ENCODE data around the gene PCMT1. TPM values are rescaled to one million over a fixed set of nuclear protein-coding genes. Genes with fewer than 3 reads are reported as not detected.
"Not testable (repeated sequence)": the region's sequence is repeated elsewhere in the genome, so short reads cannot be mapped to it uniquely, and the experiment has no call there.

The PCMT1 gene
- total RNA-seq, 2 experiments from 2014 or later = 14.4 to 15.7 TPM

- peak overlapping the region; percentile 2 for H3K4me3 Mint-ChIP-seq
These were observed 3.2 kb downstream of the PCMT1 start for GRCh38 chr6:149752600-149753373.

GRCh38 chr6:149753374-149753637 is 3.8 kb downstream of the PCMT1 start:
- H3K36me3 ChIP-seq (ENCODE audit: insufficient read depth, low read length); ATAC-seq (ENCODE audit: poor library complexity); H3K27me3 Mint-ChIP-seq; POLR2A ChIA-PET; H3K9me3 Mint-ChIP-seq; H3K4me3 ChIP-seq (ENCODE audit: low read length); DNase-seq; H3K4me3 Mint-ChIP-seq; H3K9me3 ChIP-seq (ENCODE audit: control insufficient read depth in 1 of 2, insufficient read depth in 1 of 2, low read length in 2 of 2); H3K27ac ChIP-seq (ENCODE audit: low read depth in 1 of 2, low read length in 2 of 2); H3K27me3 ChIP-seq (ENCODE audit: control insufficient read depth in 1 of 2, insufficient read depth in 2 of 2, low read length in 2 of 2); H3K27ac Mint-ChIP-seq: not testable (repeated sequence)
- H3K4me1 Mint-ChIP-seq (ENCODE audit: low read depth) = peaks cover 17% of the 10 kb centered on the region
- CTCF ChIA-PET = interaction anchor here (0.9 to 1.2 kb wide), 2 partner anchors 10 to 16 kb away, joined by 3 read pairs; no protein-coding TSS in a partner anchor
- H3K4me1 ChIP-seq (ENCODE audit: insufficient read depth, low read length) = peaks cover 25% of the 10 kb centered on the region
- H3K36me3 Mint-ChIP-seq (ENCODE audit: low read depth) = peaks cover 17% of the 10 kb centered on the region
- intact Hi-C loops (cut with DNase I, micrococcal nuclease) = loop anchor here in 1 of 2 experiments (10.0 kb wide), 1 partner anchor 111 kb away; the partner anchor contains the start of gene LRP11

More at GRCh38 chr6:149752600-149753373, 3.2 kb downstream of the PCMT1 start:
- H3K9me3 Mint-ChIP-seq = no peaks in the 10 kb centered on the region
- Histone ChIP-seq H3K27ac (ENCODE audit: low read depth in 1 of 2, low read length in 2 of 2) (no peak overlapping the region), H3K9me3 (ENCODE audit: control insufficient read depth in 1 of 2, insufficient read depth in 1 of 2, low read length in 2 of 2) (no peaks in the 10 kb centered on the region), H3K36me3 (ENCODE audit: insufficient read depth, low read length) (peaks cover 3% of the 10 kb centered on the region), H3K4me3 (ENCODE audit: low read length) (no peak overlapping the region), H3K4me1 (ENCODE audit: insufficient read depth, low read length) (peaks cover 25% of the 10 kb centered on the region), H3K27me3 (ENCODE audit: control insufficient read depth in 1 of 2, insufficient read depth in 2 of 2, low read length in 2 of 2) (no peaks in the 10 kb centered on the region)
- peaks cover 17% of the 10 kb centered on the region for H3K36me3 Mint-ChIP-seq (ENCODE audit: low read depth)
- H3K27me3 Mint-ChIP-seq = no peaks in the 10 kb centered on the region
- H3K4me1 Mint-ChIP-seq (ENCODE audit: low read depth) = peaks cover 17% of the 10 kb centered on the region
- no peak overlapping the region for H3K27ac Mint-ChIP-seq
- intact Hi-C loops (cut with DNase I, micrococcal nuclease) = loop anchor here in 1 of 2 experiments (10.0 kb wide), 1 partner anchor 112 kb away; the partner anchor contains the start of gene LRP11
- ChIA-PET CTCF (interaction anchor here (0.9 to 1.2 kb wide), 2 partner anchors 10 to 16 kb away, joined by 3 read pairs; no protein-coding TSS in a partner anchor), POLR2A (interaction anchor here (0.6 kb wide), 1 partner anchor 50 kb away, joined by 3 read pairs; no protein-coding TSS in a partner anchor)
- no peak for TF ChIP-seq CTCF (IDR thresholded peaks at IDR 0.05)
- ATAC-seq (ENCODE audit: poor library complexity) = no peak
- no peak for DNase-seq

GRCh38 chr6:149754548-149754947 is 5.0 kb downstream of the PCMT1 start:
- no peak overlapping the region for H3K27ac Mint-ChIP-seq
- H3K27me3 Mint-ChIP-seq = no peaks in the 10 kb centered on the region
- Histone ChIP-seq H3K4me1 (ENCODE audit: insufficient read depth, low read length) (peaks cover 21% of the 10 kb centered on the region), H3K4me3 (ENCODE audit: low read length) (no peak overlapping the region), H3K27me3 (ENCODE audit: control insufficient read depth in 1 of 2, insufficient read depth in 2 of 2, low read length in 2 of 2) (no peaks in the 10 kb centered on the region), H3K9me3 (ENCODE audit: control insufficient read depth in 1 of 2, insufficient read depth in 1 of 2, low read length in 2 of 2) (no peaks in the 10 kb centered on the region), H3K27ac (ENCODE audit: low read depth in 1 of 2, low read length in 2 of 2) (no peak overlapping the region), H3K36me3 (ENCODE audit: insufficient read depth, low read length) (peaks cover 8% of the 10 kb centered on the region)
- ATAC-seq (ENCODE audit: poor library complexity) = no peak
- H3K4me1 Mint-ChIP-seq (ENCODE audit: low read depth) = peaks cover 14% of the 10 kb centered on the region
- peak in 2 of 14 experiments; percentile 19 to 29 for DNase-seq
- H3K36me3 Mint-ChIP-seq (ENCODE audit: low read depth) = peaks cover 21% of the 10 kb centered on the region
- H3K4me3 Mint-ChIP-seq = no peak overlapping the region
- intact Hi-C loops (cut with DNase I, micrococcal nuclease) = loop anchor here in 1 of 2 experiments (10.0 kb wide), 1 partner anchor 110 kb away; the partner anchor contains the start of gene LRP11
- no peak for TF ChIP-seq CTCF (IDR thresholded peaks at IDR 0.05)
- CTCF ChIA-PET = no interaction called here
- H3K9me3 Mint-ChIP-seq = no peaks in the 10 kb centered on the region
- POLR2A ChIA-PET = no interaction called here
